GM23338 (cell line): ENCODE results near the gene ZDHHC7. TPM values are rescaled to one million over a fixed set of nuclear protein-coding genes. Genes with fewer than 3 reads are reported as not detected.

ENCODE experiments used
- ATAC-seq: fragments of 200-7000 bp; cut with Tn5 transposase; 3 replicates; pipeline ENCODE4 v1.9.1; 2020
- DNase-seq: peaks from one replicate; pipeline ENCODE4 v3.0.0-alpha.2; 2015; ENCODE audit warnings: low spot score
- H2AFZ ChIP-seq: fragments of 200-600 bp; sonication (generic); 2 replicates; pipeline ENCODE4 v1.8.0; 2016; ENCODE audit warnings: antibody characterized with exemption, mild to moderate bottlenecking, moderate library complexity
- H3F3A ChIP-seq: fragments of 200-600 bp; sonication (generic); replicated peaks from 2 replicates; pipeline ENCODE4 v1.8.0; 2017; ENCODE audit warnings: antibody characterized with exemption, mixed run types, low read depth
- H3K27ac ChIP-seq: fragments of 200-600 bp; sonication (generic); 2 replicates; pipeline ENCODE4 v1.6.1; 2016; ENCODE audit warnings: low read depth
- H3K27me3 ChIP-seq: fragments of 200-600 bp; sonication (generic); 2 replicates; pipeline ENCODE4 v1.8.0; 2016; ENCODE audit warnings: mild to moderate bottlenecking, mixed run types, moderate library complexity; ENCODE audit not compliant: insufficient read depth
- H3K36me3 ChIP-seq: fragments of 200-600 bp; sonication (generic); 2 replicates; pipeline ENCODE4 v1.8.0; 2016; ENCODE audit warnings: mild to moderate bottlenecking; ENCODE audit not compliant: insufficient read depth
- H3K4me1 ChIP-seq: fragments of 200-600 bp; sonication (generic); 2 replicates; pipeline ENCODE4 v1.8.0; 2016; ENCODE audit warnings: mild to moderate bottlenecking, moderate library complexity; ENCODE audit not compliant: insufficient read depth
- H3K4me2 ChIP-seq: fragments of 200-600 bp; sonication (generic); 2 replicates; pipeline ENCODE4 v1.7.1; 2017; ENCODE audit warnings: mixed run types
- H3K4me3 ChIP-seq: fragments of 200-600 bp; sonication (generic); 2 replicates; pipeline ENCODE4 v1.6.1; 2016; ENCODE audit warnings: mixed run types
- H3K79me2 ChIP-seq: fragments of 200-600 bp; sonication (generic); replicated peaks from 2 replicates; pipeline ENCODE4 v1.8.0; 2017; ENCODE audit warnings: mild to moderate bottlenecking; ENCODE audit not compliant: insufficient read depth
- H3K9me2 ChIP-seq: fragments of 200-600 bp; sonication (generic); 2 replicates; pipeline ENCODE4 v1.8.0; 2017; ENCODE audit not compliant: insufficient read depth
- H4K20me1 ChIP-seq: fragments of 200-600 bp; sonication (generic); replicated peaks from 2 replicates; pipeline ENCODE4 v1.8.0; 2017; ENCODE audit warnings: mild to moderate bottlenecking; ENCODE audit not compliant: insufficient read depth
- H3K27ac Mint-ChIP-seq: 2 replicates; pipeline ENCODE4 v1.8.0; 2020; ENCODE audit warnings: inconsistent platforms, mild to moderate bottlenecking, moderate library complexity, mixed read lengths
- H3K27me3 Mint-ChIP-seq: 3 replicates; pipeline ENCODE4 v1.8.0; 2022; ENCODE audit warnings: low read depth, mild to moderate bottlenecking, moderate library complexity, mixed read lengths, inconsistent platforms; ENCODE audit not compliant: insufficient read depth, poor library complexity
- H3K36me3 Mint-ChIP-seq: 3 replicates; pipeline ENCODE4 v1.8.0; 2021; ENCODE audit warnings: low read depth, mild to moderate bottlenecking, inconsistent platforms, moderate library complexity, mixed read lengths
- H3K4me1 Mint-ChIP-seq: 3 replicates; pipeline ENCODE4 v1.8.0; 2020; ENCODE audit warnings: mild to moderate bottlenecking, inconsistent platforms, mixed read lengths
- H3K4me3 Mint-ChIP-seq: 3 replicates; pipeline ENCODE4 v1.8.0; 2021; ENCODE audit warnings: moderate library complexity, mild to moderate bottlenecking, inconsistent platforms, mixed read lengths
- H3K9me3 Mint-ChIP-seq: 3 replicates; pipeline ENCODE4 v1.8.0; 2020; ENCODE audit warnings: moderate library complexity, mild to moderate bottlenecking, inconsistent platforms, mixed read lengths
- CREB1 ChIP-seq: fragments of 250-450 bp; sonication (Bioruptor Pico); IDR thresholded peaks from 2 replicates; pipeline ENCODE4 v1.5.0; 2020; ENCODE audit warnings: low read depth, mild to moderate bottlenecking, moderate library complexity
- CTCF ChIP-seq, 2 experiments: fragments of 200-600 bp in 1 of 2; sonication (generic) in 1 of 2; conservative IDR thresholded peaks; 2 replicates each; pipeline versions ENCODE4 v1.5.1 to v1.6.1; 2016 to 2017; ENCODE audit warnings: antibody characterized with exemption in 2 of 2, low read depth in 2 of 2, mild to moderate bottlenecking in 2 of 2, moderate library complexity in 1 of 2
- EZH2 ChIP-seq: fragments of 200-600 bp; sonication (generic); IDR thresholded peaks from one replicate; pipeline ENCODE4 v1.8.0; 2017; ENCODE audit warnings: antibody characterized with exemption, mild to moderate bottlenecking, low read depth; ENCODE audit not compliant: unreplicated experiment
- STAT1 ChIP-seq: IDR thresholded peaks from one replicate; pipeline ENCODE4 v1.6.1; 2016; ENCODE audit warnings: antibody characterized with exemption; ENCODE audit not compliant: unreplicated experiment
- ZNF114 ChIP-seq: fragments of 250-450 bp; sonication (Bioruptor Pico); IDR thresholded peaks from 2 replicates; pipeline ENCODE4 v1.5.0; 2020; ENCODE audit warnings: mild to moderate bottlenecking, moderate library complexity
- ZNF331 ChIP-seq: fragments of 250-450 bp; sonication (Bioruptor Pico); IDR thresholded peaks from 2 replicates; pipeline ENCODE4 v1.5.0; 2020; ENCODE audit warnings: low read depth, mild to moderate bottlenecking, moderate library complexity
- ZNF462 ChIP-seq: fragments of 250-450 bp; sonication (Bioruptor Pico); IDR thresholded peaks from 2 replicates; pipeline ENCODE4 v1.5.0; 2020; ENCODE audit warnings: mild to moderate bottlenecking, moderate library complexity
- polyA plus RNA-seq: library from polyadenylated mRNA; unstranded; fragments of >200 nt; fragmentation: Nextera tagmentation; extraction: Ambion mirVana; gene quantifications from 2 replicates; pipeline ENCODE4 v1.2.1, GENCODE V29; 2016
- total RNA-seq: library from RNA; depleted of rRNA; stranded (reverse); fragments of >200 nt; shearing (Covaris generic); gene quantifications from 2 replicates; pipeline ENCODE4 v1.2.3, GENCODE V29; 2014

The ZDHHC7 gene
- total and polyA plus RNA-seq, 2 experiments from 2014 or later = 13.1 to 46.1 TPM

GRCh38 chr16:84963066-84963465, 48.3 kb downstream of the ZDHHC7 start (continued):
- TF ChIP-seq ZNF462 (CRISPR knock-in tag) (no peak), ZNF331 (CRISPR knock-in tag) (no peak), CREB1 (no peak), ZNF114 (CRISPR knock-in tag) (no peak)

- Histone ChIP-seq H3K27ac (no peak overlapping the region), H3K79me2 (no peaks in the 10 kb centered on the region), H4K20me1 (no peaks in the 10 kb centered on the region), H2AFZ (no peak overlapping the region), H3K36me3 (no peaks in the 10 kb centered on the region), H3K27me3 (no peaks in the 10 kb centered on the region), H3K4me2 (no peak overlapping the region), H3K9me2 (no peaks in the 10 kb centered on the region), H3K4me3 (no peak overlapping the region), H3F3A (peaks cover 7% of the 10 kb centered on the region; the same call in 1 of the 2 replicates), H3K4me1 (no peaks in the 10 kb centered on the region)
- H3K4me1 Mint-ChIP-seq = peaks cover 5% of the 10 kb centered on the region
- TF ChIP-seq ZNF331 (CRISPR knock-in tag) (no peak), STAT1 (no peak), CTCF (conservative IDR thresholded peaks at IDR 0.05; ENCODE audit: low read depth in 2 of 2) (no peak), ZNF462 (CRISPR knock-in tag) (no peak), EZH2 (no peak)
- H3K27me3 Mint-ChIP-seq = peaks cover 10% of the 10 kb centered on the region
- peaks cover 2% of the 10 kb centered on the region; the same call in 1 of the 3 replicates for H3K9me3 Mint-ChIP-seq
- DNase-seq = no peak
- no peak overlapping the region for H3K4me3 Mint-ChIP-seq
- H3K27ac Mint-ChIP-seq = no peak overlapping the region
- no peak for ATAC-seq
- no peaks in the 10 kb centered on the region; the same call in 2 of the 3 replicates for H3K36me3 Mint-ChIP-seq
Measured at GRCh38 chr16:84960942-84961341, 50.4 kb downstream of the ZDHHC7 start.
